NCI-H2171 treated with DMSO at 0.1 percent for 48 hours (cell line): ENCODE data around the gene SERPINA6.
"Not testable (repeated sequence)": the region's sequence is repeated elsewhere in the genome, so short reads cannot be mapped to it uniquely, and the experiment has no call there.

ENCODE experiments used
- DNase-seq: peaks from one replicate; lab custom pipeline; 2025; lab: John Stamatoyannopoulos, UW

SERPINA6 gene

GRCh38 chr14:94354638-94355185 is 31.6 kb upstream of the SERPINA6 start:
- DNase-seq: no peak

- DNase-seq: not testable (repeated sequence)
These were observed 31.1 kb upstream of the SERPINA6 start for GRCh38 chr14:94354190-94354589.

GRCh38 chr14:94349276-94349675 is 26.1 kb upstream of the SERPINA6 start:
- no peak for DNase-seq

- no peak for DNase-seq
These were observed 25.7 kb upstream of the SERPINA6 start for GRCh38 chr14:94348836-94349235.

GRCh38 chr14:94346841-94347240 is 23.7 kb upstream of the SERPINA6 start:
- DNase-seq: no peak

- DNase-seq: not testable (repeated sequence)
These were observed 23.1 kb upstream of the SERPINA6 start for GRCh38 chr14:94346065-94346786.

GRCh38 chr14:94345344-94346064 is 22.4 kb upstream of the SERPINA6 start:
- no peak for DNase-seq

GRCh38 chr14:94344389-94344788 is 21.3 kb upstream of the SERPINA6 start:
- no peak for DNase-seq

- no peak for DNase-seq
These were observed 20.3 kb upstream of the SERPINA6 start for GRCh38 chr14:94343238-94344005.

GRCh38 chr14:94342334-94342934 is 19.3 kb upstream of the SERPINA6 start:
- peak; percentile 84 for DNase-seq

- no peak for DNase-seq
These were observed 18.7 kb upstream of the SERPINA6 start for GRCh38 chr14:94341656-94342333.

GRCh38 chr14:94340533-94340932 is 17.4 kb upstream of the SERPINA6 start:
- DNase-seq: no peak

- DNase-seq: no peak
These were observed 14.9 kb upstream of the SERPINA6 start for GRCh38 chr14:94338023-94338422.

GRCh38 chr14:94337274-94337673 is 14.1 kb upstream of the SERPINA6 start:
- DNase-seq: no peak

GRCh38 chr14:94334872-94335271 is 11.7 kb upstream of the SERPINA6 start:
- DNase-seq: no peak

- DNase-seq: no peak
These were observed 9.5 kb upstream of the SERPINA6 start for GRCh38 chr14:94332587-94332986.

GRCh38 chr14:94332063-94332583 is 9.0 kb upstream of the SERPINA6 start:
- no peak for DNase-seq

GRCh38 chr14:94331462-94331861 is 8.3 kb upstream of the SERPINA6 start:
- DNase-seq: no peak

GRCh38 chr14:94330857-94331256 is 7.7 kb upstream of the SERPINA6 start:
- DNase-seq: no peak

GRCh38 chr14:94330432-94330831 is 7.3 kb upstream of the SERPINA6 start:
- DNase-seq: no peak

- DNase-seq: no peak
These were observed 6.7 kb upstream of the SERPINA6 start for GRCh38 chr14:94329857-94330256.
